CD4-positive, alpha-beta T cell treated with Interleukin-6 at 100 ng/mL for 8 hours (primary cell): ENCODE measurements around the gene TRIM71.
"Not testable (repeated sequence)": the region's sequence is repeated elsewhere in the genome, so short reads cannot be mapped to it uniquely, and the experiment has no call there.

Source experiments
- DNase-seq: peaks from one replicate; pipeline ENCODE4 v3.0.0-alpha.2; 2020; ENCODE audit warnings: mixed read lengths, low spot score

TRIM71 gene

GRCh38 chr3:32934150-32934742 lies 116.4 kb downstream of the TRIM71 start:
- DNase-seq, result no peak

DNA sequence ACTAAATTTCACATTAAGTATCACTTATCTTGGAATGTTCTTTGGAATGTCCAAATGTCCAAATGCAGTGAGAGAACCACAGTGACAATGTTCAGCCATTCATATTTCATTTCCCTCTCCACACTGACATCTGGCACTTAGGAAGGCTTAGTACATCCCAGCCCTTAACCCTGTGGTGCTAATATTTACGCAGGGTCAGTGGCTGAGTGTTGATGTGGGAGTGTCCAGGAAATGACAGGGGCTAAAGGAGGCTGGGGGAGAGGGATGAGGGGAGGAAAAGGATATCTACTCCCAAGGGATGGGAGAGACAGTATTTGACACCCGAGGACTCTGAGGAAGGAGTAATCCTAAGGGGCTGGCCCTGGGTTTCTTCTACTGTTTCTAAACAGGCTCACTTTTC lies 119.5 kb downstream of the TRIM71 start:
- no peak for DNase-seq

GRCh38 chr3:32939531-32940284 lies 121.9 kb downstream of the TRIM71 start:
- not testable (repeated sequence) for DNase-seq

DNA sequence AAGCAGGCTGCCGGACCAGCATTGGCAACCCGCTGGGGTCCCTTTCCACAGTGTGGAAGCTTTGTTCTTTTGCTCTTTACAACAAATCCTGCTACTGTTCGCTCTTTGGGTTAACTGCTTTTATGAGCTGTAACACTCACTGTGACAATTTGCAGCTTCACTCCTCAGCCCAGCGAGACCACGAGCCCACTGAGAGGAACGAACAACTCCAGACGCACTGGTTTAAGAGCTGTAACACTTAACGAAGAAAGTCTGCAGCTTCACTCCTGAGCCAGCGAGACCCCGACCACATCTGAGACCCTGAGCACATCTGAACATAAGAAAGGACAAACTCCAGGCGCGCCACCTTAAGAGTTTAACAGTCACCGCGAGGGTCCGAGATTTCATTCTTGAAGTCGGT lies 122.9 kb downstream of the TRIM71 start:
- DNase-seq, result no peak

DNA sequence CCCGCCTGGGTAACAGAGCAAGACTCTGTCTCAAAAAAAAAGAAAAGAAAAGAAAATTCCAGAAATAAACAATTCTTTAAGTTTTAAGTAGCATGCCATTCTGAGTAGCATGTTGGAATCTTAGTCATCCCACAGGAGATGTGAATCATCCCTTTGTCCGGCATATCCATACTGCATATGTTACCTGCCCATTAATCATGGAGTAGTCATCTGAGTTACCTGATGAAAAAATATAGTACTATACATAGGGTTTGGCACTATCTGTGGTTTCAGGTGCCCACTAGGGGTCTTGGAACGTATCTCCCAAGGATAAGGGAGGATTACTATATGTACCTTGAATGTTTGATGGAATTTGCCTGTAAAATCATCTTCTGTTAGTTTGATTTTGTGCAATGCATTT lies 127.3 kb downstream of the TRIM71 start:
- no peak for DNase-seq

DNA sequence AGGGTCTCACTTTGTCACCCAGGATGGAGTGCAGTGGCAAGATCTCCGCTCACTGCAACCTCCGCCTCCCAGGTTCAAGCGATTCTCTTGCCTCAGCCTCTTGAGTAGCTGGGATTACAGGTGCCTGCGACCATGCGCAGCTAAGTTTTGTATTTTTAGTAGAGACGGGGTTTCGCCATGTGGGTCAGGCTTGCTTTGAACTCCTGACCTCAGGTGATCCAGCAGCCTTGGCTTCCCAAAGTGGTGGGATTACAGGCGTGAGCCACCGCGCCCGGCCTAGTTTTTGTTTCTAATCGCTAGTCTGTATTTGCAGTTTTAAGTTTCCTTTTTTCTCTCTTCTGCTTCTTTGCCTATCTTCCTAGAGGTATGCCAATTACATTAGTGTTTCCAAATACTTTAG lies 127.8 kb downstream of the TRIM71 start:
- DNase-seq, result not testable (repeated sequence)

- DNase-seq, result no peak
Observed at GRCh38 chr3:32946973-32947788, 129.4 kb downstream of the TRIM71 start.
